NOMO-1 (cell line): ENCODE data around the gene SPATA2.

Experiments
- DNase-seq, 2 experiments: peaks; one replicate each; lab custom pipeline; 2025; ENCODE audit not compliant: unreplicated experiment in 2 of 2; lab: John Stamatoyannopoulos, UW

SPATA2 gene

GRCh38 chr20:49936153-49937026 is 21.1 kb upstream of the SPATA2 start, which contains the start of gene RNF114:
Gene RNF114, plus strand, starts transcription at chr20:49936397. Its CDS starts 16 bp downstream, at chr20:49936413.
- peak; percentile 81 to 93 for DNase-seq

- no peak for DNase-seq
These were observed 20.4 kb upstream of the SPATA2 start for GRCh38 chr20:49935746-49936152.

GRCh38 chr20:49929142-49929494 is 13.8 kb upstream of the SPATA2 start:
- no peak for DNase-seq

- DNase-seq = peak; percentile 91 to 93
These were observed 13.2 kb upstream of the SPATA2 start for GRCh38 chr20:49928411-49929141.

- DNase-seq = peak; percentile 21 to 47
These were observed 10.6 kb upstream of the SPATA2 start for GRCh38 chr20:49925901-49926454.

GRCh38 chr20:49924247-49924646 is 8.9 kb upstream of the SPATA2 start:
- no peak for DNase-seq

- DNase-seq = no peak
These were observed 4.1 kb upstream of the SPATA2 start for GRCh38 chr20:49919461-49919860.

- DNase-seq = no peak
These were observed 3.7 kb upstream of the SPATA2 start for GRCh38 chr20:49919009-49919408.

GRCh38 chr20:49918446-49918845 is 3.1 kb upstream of the SPATA2 start:
- DNase-seq = no peak

GRCh38 chr20:49916146-49917002 is 1.0 kb upstream of the SPATA2 start:
- DNase-seq = no peak

- DNase-seq = no peak
These were observed 280 bp downstream of the SPATA2 start for GRCh38 chr20:49915118-49915379.

- peak in 1 of 2 experiments; percentile 27 for DNase-seq
These were observed 815 bp downstream of the SPATA2 start for GRCh38 chr20:49914310-49915117.

GRCh38 chr20:49913399-49914047 is 1.8 kb downstream of the SPATA2 start:
- DNase-seq = no peak

- no peak for DNase-seq
These were observed 5.0 kb downstream of the SPATA2 start for GRCh38 chr20:49910340-49910706.

- DNase-seq = no peak
These were observed 5.6 kb downstream of the SPATA2 start for GRCh38 chr20:49909499-49910339.

GRCh38 chr20:49908258-49908565 is 7.1 kb downstream of the SPATA2 start:
- no peak for DNase-seq

GRCh38 chr20:49907405-49908257 is 7.7 kb downstream of the SPATA2 start:
- no peak for DNase-seq

- no peak for DNase-seq
These were observed 8.6 kb downstream of the SPATA2 start for GRCh38 chr20:49906615-49907154.
